Liver (tissue), 9 donors: ENCODE measurements around the gene SEBOX. TPM values are rescaled to one million over a fixed set of nuclear protein-coding genes. Genes with fewer than 3 reads are reported as not detected.

Source experiments
- DNase-seq: peaks from one replicate; pipeline ENCODE4 v3.0.0-alpha.2; 2017; ENCODE audit warnings: low spot score
- H3K27ac ChIP-seq, 2 donors: one replicate each; pipeline ENCODE4 v1.7.0; 2013; ENCODE audit warnings: inconsistent platforms in 2 of 2, low read length in 2 of 2, control low read depth in 1 of 2, low read depth in 1 of 2, mild to moderate bottlenecking in 1 of 2
- H3K27me3 ChIP-seq, 4 donors: one replicate each; pipeline versions ENCODE4 v1.6.1 to v1.7.0; 2013; ENCODE audit warnings: low read length in 3 of 4, inconsistent platforms in 1 of 4, mild to moderate bottlenecking in 1 of 4, moderate library complexity in 1 of 4; ENCODE audit not compliant: control insufficient read depth in 4 of 4, insufficient read depth in 4 of 4
- H3K36me3 ChIP-seq, 4 donors: one replicate each; pipeline versions ENCODE4 v1.6.1 to v1.7.0; 2013; ENCODE audit warnings: low read length in 3 of 4, mild to moderate bottlenecking in 3 of 4, low read depth in 1 of 4, moderate library complexity in 1 of 4; ENCODE audit not compliant: control insufficient read depth in 4 of 4, insufficient read depth in 3 of 4
- H3K4me1 ChIP-seq, 4 donors: one replicate each; pipeline versions ENCODE4 v1.6.1 to v1.7.0; 2013; ENCODE audit warnings: low read length in 3 of 4, mild to moderate bottlenecking in 3 of 4, moderate library complexity in 1 of 4; ENCODE audit not compliant: control insufficient read depth in 4 of 4, insufficient read depth in 4 of 4
- H3K4me3 ChIP-seq, 3 donors: one replicate each; pipeline versions ENCODE4 v1.6.1 to v1.7.0; 2013; ENCODE audit warnings: low read length in 3 of 3, control low read depth in 1 of 3, low read depth in 1 of 3, mild to moderate bottlenecking in 1 of 3
- H3K9ac ChIP-seq, 2 donors: one replicate each; pipeline ENCODE4 v1.7.0; 2013; ENCODE audit warnings: low read length in 2 of 2, mild to moderate bottlenecking in 2 of 2, moderate library complexity in 2 of 2, control low read depth in 1 of 2, low read depth in 1 of 2
- H3K9me3 ChIP-seq, 4 donors: one replicate each; pipeline versions ENCODE4 v1.6.1 to v1.7.0; 2013; ENCODE audit warnings: low read length in 3 of 4; ENCODE audit not compliant: control insufficient read depth in 4 of 4
- EGR1 ChIP-seq, 2 donors: IDR thresholded peaks; 2 replicates each; pipeline ENCODE4 v1.6.1; 2016 to 2018; ENCODE audit warnings: antibody characterized with exemption in 2 of 2, low read depth in 2 of 2
- FOXA1 ChIP-seq: IDR thresholded peaks from 2 replicates; pipeline ENCODE4 v1.6.1; 2016; ENCODE audit warnings: antibody characterized with exemption
- FOXA2 ChIP-seq: IDR thresholded peaks from 2 replicates; pipeline ENCODE4 v1.6.1; 2016; ENCODE audit warnings: antibody characterized with exemption
- GABPA ChIP-seq, 2 donors: IDR thresholded peaks in 1 of 2; conservative IDR thresholded peaks in 1 of 2; 2 replicates each; pipeline ENCODE4 v1.6.1; 2016; ENCODE audit warnings: antibody characterized with exemption in 2 of 2, mild to moderate bottlenecking in 1 of 2, moderate library complexity in 1 of 2
- HNF4A ChIP-seq, 2 donors: conservative IDR thresholded peaks; 2 replicates each; pipeline ENCODE4 v1.6.1; 2016; ENCODE audit warnings: antibody characterized with exemption in 2 of 2, mild to moderate bottlenecking in 2 of 2
- HNF4G ChIP-seq: IDR thresholded peaks from 2 replicates; pipeline ENCODE4 v1.6.1; 2016; ENCODE audit warnings: antibody characterized with exemption
- JUND ChIP-seq, 2 donors: IDR thresholded peaks; 2 replicates each; pipeline ENCODE4 v1.6.1; 2016; ENCODE audit warnings: antibody characterized with exemption in 2 of 2
- NR2F2 ChIP-seq: IDR thresholded peaks from 2 replicates; pipeline ENCODE4 v1.6.1; 2016; ENCODE audit warnings: antibody characterized with exemption
- RAD21 ChIP-seq, 2 donors: IDR thresholded peaks; 2 replicates each; pipeline ENCODE4 v1.6.1; 2016; ENCODE audit warnings: antibody characterized with exemption in 2 of 2, mild to moderate bottlenecking in 2 of 2
- RXRA ChIP-seq, 2 donors: IDR thresholded peaks; 2 replicates each; pipeline ENCODE4 v1.6.1; 2017 to 2018; ENCODE audit warnings: antibody characterized with exemption in 2 of 2, mild to moderate bottlenecking in 1 of 2
- SP1 ChIP-seq: IDR thresholded peaks from 2 replicates; pipeline ENCODE4 v1.6.1; 2018; ENCODE audit warnings: antibody characterized with exemption, mild to moderate bottlenecking
- TAF1 ChIP-seq: conservative IDR thresholded peaks from 2 replicates; pipeline ENCODE4 v1.6.1; 2016; ENCODE audit warnings: antibody characterized with exemption, mild to moderate bottlenecking
- YY1 ChIP-seq: IDR thresholded peaks from 2 replicates; pipeline ENCODE4 v1.6.1; 2016; ENCODE audit warnings: antibody characterized with exemption, mild to moderate bottlenecking
- WGBS: extraction: QIAGEN DNeasy Blood & Tissue Kit; methylation state at CpG from one replicate; pipeline ENCODE4 v1.1.7; 2013; 5-methylcytosine and 5-hydroxymethylcytosine counted together
- polyA plus RNA-seq, 2 donors: library from polyadenylated mRNA; stranded (reverse) in 1 of 2; unstranded in 1 of 2; fragments of 200-250 nt in 1 of 2; fragments of >200 nt in 1 of 2; fragmentation: Nextera tagmentation in 1 of 2; extraction: Ambion mirVana in 1 of 2; gene quantifications; one replicate each; pipeline versions ENCODE4 v1.2.1 to v1.2.3, GENCODE V29; 2013 to 2015
- total RNA-seq, 2 donors: library from RNA; depleted of rRNA; stranded (reverse); fragments of >200 nt; gene quantifications; one replicate each; pipeline ENCODE4 v1.2.3, GENCODE V29; 2014
- TF ChIP-seq, protein P1 (sequence below): IDR thresholded peaks from 2 replicates; pipeline ENCODE4 v1.6.1; 2016; ENCODE audit warnings: antibody characterized with exemption
- TF ChIP-seq, protein P2 (sequence below): IDR thresholded peaks from 2 replicates; pipeline ENCODE4 v1.6.1; 2016; ENCODE audit warnings: antibody characterized with exemption, mild to moderate bottlenecking
- TF ChIP-seq, protein P3 (sequence below): IDR thresholded peaks from 2 replicates; pipeline ENCODE4 v1.6.1; 2016; ENCODE audit warnings: antibody characterized with exemption
- TF ChIP-seq, protein P4 (sequence below): IDR thresholded peaks from 2 replicates; pipeline ENCODE4 v1.6.1; 2016; ENCODE audit warnings: antibody characterized with exemption
- TF ChIP-seq, protein P5 (sequence below): fragments of 150-350 bp; IDR thresholded peaks from 2 replicates; pipeline ENCODE4 v1.5.1; 2017; ENCODE audit warnings: improper control_type of control experiment, low read depth, low read length; ENCODE audit not compliant: missing input control
- donor health status: healthy.
- donor health status: healthy.
- donor health status: healthy.
- donor health status: healthy.
- donor health status: healthy.

SEBOX gene
- total and polyA plus RNA-seq, 4 donors = 0.19 to 0.59 TPM; not detected in 2

DNA sequence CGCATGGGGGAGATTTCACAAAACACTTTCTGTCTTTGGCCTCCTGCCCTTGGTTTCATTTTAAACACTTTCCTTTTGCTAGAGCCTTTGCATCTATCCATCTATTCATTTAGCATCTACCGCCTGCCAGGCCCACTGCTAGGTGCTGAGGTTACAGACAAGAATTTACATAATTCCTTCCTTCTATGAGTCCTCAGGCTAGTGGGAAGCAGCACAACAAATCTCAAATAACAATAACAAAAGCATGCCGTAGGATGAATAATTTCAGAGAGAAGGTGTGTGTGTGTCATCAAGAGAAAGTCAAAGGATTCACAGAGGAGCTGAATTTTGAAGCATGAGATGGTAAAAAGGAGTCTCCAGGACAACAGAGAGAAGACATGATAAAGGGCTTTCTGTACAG lies 47.1 kb upstream of the SEBOX start:
- Histone ChIP-seq H3K27me3 (no peaks in the 10 kb centered on the region), H3K27ac (no peak overlapping the region), H3K9me3 (no peaks in the 10 kb centered on the region), H3K36me3 (no peaks in the 10 kb centered on the region), H3K9ac (no peak overlapping the region), H3K4me3 (no peak overlapping the region), H3K4me1 (peaks cover 0 to 7% (median 6%) of the 10 kb centered on the region in 4 donors)
- no peak for DNase-seq
- WGBS = 95% methylated on average over 3 of the region's 3 CpGs
- TF ChIP-seq, protein P1, sequence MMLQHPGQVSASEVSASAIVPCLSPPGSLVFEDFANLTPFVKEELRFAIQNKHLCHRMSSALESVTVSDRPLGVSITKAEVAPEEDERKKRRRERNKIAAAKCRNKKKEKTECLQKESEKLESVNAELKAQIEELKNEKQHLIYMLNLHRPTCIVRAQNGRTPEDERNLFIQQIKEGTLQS = no peak
- TF ChIP-seq TAF1 (no peak), HNF4G (no peak), RXRA (IDR thresholded peaks at IDR 0.05) (no peak), FOXA1 (no peak)

DNA sequence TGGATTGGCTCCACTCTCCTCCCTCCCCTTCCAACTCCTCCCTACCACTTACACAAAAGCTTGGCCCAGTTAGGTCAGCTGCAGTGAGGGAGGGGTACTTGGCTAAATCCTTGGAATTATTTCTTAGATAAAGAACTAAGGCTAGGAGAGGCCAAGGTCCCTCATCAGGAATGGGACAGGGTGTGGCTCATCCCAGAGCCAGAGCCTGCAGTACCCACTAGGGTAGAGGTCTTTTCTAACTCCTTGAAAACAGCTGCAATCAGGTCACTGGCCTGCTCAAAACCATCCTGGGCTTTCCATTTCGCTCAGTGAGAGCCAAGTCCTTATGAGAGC lies 42.9 kb upstream of the SEBOX start:
- H3K9me3 ChIP-seq = no peaks in the 10 kb centered on the region
- WGBS = 93% methylated on average over 1 of the region's 1 CpG
- no peak for DNase-seq

DNA sequence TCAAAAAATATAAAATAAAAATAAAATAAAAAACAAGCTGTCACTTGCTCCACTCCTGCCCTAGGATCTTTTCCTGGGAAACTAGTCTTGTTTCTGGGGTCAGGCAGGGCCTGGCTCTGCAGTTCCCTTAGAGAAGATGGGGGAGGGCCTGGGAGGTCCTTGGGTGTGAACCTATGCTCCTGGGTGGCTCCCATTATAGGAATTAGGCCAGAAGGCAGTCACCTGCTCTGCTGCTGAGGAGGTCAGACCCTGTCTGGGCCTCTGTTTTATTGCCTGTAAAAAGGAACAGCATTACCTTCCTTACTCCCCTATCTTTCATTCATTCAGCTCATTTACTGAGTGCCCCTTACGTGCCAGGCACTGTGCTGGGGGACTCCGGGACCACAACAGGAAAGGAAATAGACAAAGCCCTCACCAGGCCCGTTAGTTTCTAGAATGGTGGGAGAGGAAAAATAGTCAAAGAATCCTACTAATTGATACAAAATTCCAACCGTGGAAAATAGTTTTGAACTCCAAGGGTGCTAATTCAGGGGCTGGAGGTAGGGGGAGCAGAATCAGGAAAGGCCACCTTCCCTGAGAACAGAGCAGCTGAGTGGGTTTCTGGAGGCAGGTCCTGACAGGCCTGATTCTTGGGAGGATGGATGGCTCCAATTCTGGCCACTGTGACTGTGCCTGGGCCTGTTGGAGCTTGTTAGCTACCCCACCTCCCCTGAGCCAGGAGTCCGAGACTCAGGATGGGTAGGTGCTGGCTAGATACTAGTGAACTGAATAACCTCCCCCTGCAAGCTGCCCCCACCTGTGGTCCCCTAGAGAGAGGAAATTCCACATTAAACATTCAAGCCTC lies 42.4 kb upstream of the SEBOX start:
- Histone ChIP-seq H3K27ac (no peak overlapping the region), H3K4me3 (no peak overlapping the region), H3K27me3 (no peaks in the 10 kb centered on the region), H3K4me1 (peaks cover 8 to 34% (median 27%) of the 10 kb centered on the region in 4 donors), H3K9ac (no peak overlapping the region), H3K9me3 (no peaks in the 10 kb centered on the region), H3K36me3 (peaks cover 0 to 11% (median 4%) of the 10 kb centered on the region in 4 donors)
- WGBS = 89% methylated on average over 5 of the region's 5 CpGs
- DNase-seq = no peak
- TF ChIP-seq NR2F2 (no peak), HNF4A (conservative IDR thresholded peaks at IDR 0.05) (no peak), YY1 (no peak), GABPA (IDR thresholded peaks at IDR 0.05 in 1 of 2, conservative IDR thresholded peaks at IDR 0.05 in 1 of 2) (no peak), SP1 (no peak), RXRA (IDR thresholded peaks at IDR 0.05) (no peak), TAF1 (no peak), RAD21 (IDR thresholded peaks at IDR 0.05) (no peak), FOXA1 (no peak), JUND (IDR thresholded peaks at IDR 0.05) (no peak), HNF4G (no peak), EGR1 (IDR thresholded peaks at IDR 0.05; ENCODE audit: low read depth in 2 of 2) (no peak), FOXA2 (no peak)
- TF ChIP-seq, protein P2, sequence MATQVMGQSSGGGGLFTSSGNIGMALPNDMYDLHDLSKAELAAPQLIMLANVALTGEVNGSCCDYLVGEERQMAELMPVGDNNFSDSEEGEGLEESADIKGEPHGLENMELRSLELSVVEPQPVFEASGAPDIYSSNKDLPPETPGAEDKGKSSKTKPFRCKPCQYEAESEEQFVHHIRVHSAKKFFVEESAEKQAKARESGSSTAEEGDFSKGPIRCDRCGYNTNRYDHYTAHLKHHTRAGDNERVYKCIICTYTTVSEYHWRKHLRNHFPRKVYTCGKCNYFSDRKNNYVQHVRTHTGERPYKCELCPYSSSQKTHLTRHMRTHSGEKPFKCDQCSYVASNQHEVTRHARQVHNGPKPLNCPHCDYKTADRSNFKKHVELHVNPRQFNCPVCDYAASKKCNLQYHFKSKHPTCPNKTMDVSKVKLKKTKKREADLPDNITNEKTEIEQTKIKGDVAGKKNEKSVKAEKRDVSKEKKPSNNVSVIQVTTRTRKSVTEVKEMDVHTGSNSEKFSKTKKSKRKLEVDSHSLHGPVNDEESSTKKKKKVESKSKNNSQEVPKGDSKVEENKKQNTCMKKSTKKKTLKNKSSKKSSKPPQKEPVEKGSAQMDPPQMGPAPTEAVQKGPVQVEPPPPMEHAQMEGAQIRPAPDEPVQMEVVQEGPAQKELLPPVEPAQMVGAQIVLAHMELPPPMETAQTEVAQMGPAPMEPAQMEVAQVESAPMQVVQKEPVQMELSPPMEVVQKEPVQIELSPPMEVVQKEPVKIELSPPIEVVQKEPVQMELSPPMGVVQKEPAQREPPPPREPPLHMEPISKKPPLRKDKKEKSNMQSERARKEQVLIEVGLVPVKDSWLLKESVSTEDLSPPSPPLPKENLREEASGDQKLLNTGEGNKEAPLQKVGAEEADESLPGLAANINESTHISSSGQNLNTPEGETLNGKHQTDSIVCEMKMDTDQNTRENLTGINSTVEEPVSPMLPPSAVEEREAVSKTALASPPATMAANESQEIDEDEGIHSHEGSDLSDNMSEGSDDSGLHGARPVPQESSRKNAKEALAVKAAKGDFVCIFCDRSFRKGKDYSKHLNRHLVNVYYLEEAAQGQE = no peak
- TF ChIP-seq, protein P3, sequence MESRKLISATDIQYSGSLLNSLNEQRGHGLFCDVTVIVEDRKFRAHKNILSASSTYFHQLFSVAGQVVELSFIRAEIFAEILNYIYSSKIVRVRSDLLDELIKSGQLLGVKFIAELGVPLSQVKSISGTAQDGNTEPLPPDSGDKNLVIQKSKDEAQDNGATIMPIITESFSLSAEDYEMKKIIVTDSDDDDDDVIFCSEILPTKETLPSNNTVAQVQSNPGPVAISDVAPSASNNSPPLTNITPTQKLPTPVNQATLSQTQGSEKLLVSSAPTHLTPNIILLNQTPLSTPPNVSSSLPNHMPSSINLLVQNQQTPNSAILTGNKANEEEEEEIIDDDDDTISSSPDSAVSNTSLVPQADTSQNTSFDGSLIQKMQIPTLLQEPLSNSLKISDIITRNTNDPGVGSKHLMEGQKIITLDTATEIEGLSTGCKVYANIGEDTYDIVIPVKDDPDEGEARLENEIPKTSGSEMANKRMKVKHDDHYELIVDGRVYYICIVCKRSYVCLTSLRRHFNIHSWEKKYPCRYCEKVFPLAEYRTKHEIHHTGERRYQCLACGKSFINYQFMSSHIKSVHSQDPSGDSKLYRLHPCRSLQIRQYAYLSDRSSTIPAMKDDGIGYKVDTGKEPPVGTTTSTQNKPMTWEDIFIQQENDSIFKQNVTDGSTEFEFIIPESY = no peak
- TF ChIP-seq, protein P4, sequence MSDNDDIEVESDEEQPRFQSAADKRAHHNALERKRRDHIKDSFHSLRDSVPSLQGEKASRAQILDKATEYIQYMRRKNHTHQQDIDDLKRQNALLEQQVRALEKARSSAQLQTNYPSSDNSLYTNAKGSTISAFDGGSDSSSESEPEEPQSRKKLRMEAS = no peak
- TF ChIP-seq, protein P1 = no peak
- TF ChIP-seq, protein P5, sequence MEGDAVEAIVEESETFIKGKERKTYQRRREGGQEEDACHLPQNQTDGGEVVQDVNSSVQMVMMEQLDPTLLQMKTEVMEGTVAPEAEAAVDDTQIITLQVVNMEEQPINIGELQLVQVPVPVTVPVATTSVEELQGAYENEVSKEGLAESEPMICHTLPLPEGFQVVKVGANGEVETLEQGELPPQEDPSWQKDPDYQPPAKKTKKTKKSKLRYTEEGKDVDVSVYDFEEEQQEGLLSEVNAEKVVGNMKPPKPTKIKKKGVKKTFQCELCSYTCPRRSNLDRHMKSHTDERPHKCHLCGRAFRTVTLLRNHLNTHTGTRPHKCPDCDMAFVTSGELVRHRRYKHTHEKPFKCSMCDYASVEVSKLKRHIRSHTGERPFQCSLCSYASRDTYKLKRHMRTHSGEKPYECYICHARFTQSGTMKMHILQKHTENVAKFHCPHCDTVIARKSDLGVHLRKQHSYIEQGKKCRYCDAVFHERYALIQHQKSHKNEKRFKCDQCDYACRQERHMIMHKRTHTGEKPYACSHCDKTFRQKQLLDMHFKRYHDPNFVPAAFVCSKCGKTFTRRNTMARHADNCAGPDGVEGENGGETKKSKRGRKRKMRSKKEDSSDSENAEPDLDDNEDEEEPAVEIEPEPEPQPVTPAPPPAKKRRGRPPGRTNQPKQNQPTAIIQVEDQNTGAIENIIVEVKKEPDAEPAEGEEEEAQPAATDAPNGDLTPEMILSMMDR = no peak

More for the DNA sequence above, 42.9 kb upstream of the SEBOX start:
- H3K9ac ChIP-seq = no peak overlapping the region
- no peak overlapping the region for H3K4me3 ChIP-seq
- no peak for TF ChIP-seq TAF1
- TF ChIP-seq RAD21 (IDR thresholded peaks at IDR 0.05) = no peak
- no peak overlapping the region for H3K27ac ChIP-seq
- H3K36me3 ChIP-seq = peaks cover 0 to 5% (median 1%) of the 10 kb centered on the region in 4 donors
- no peaks in the 10 kb centered on the region for H3K27me3 ChIP-seq
- H3K4me1 ChIP-seq = peaks cover 8 to 34% (median 27%) of the 10 kb centered on the region in 4 donors
